HT1080 (cell line): ENCODE results near the gene IGSF21. TPM values are rescaled to one million over a fixed set of nuclear protein-coding genes. Genes with fewer than 3 reads are reported as not detected.
"Not testable (repeated sequence)": the region's sequence is repeated elsewhere in the genome, so short reads cannot be mapped to it uniquely, and the experiment has no call there.

Source experiments
- DNase-seq: peaks from one replicate; pipeline ENCODE4 v3.0.0-alpha.2; 2015; ENCODE audit warnings: low read depth
- total RNA-seq: library from RNA; depleted of rRNA; stranded (reverse); fragments of >200 nt; shearing (Covaris generic); gene quantifications from 2 replicates; pipeline ENCODE4 v1.2.3, GENCODE V29; 2014

The IGSF21 gene
- total RNA-seq, 1 experiment from 2014 or later = not detected

GRCh38 chr1:18144916-18145647, 37.5 kb downstream of the IGSF21 start:
- no peak for DNase-seq

GRCh38 chr1:18145851-18146618, 38.4 kb downstream of the IGSF21 start:
- DNase-seq = no peak

- DNase-seq = no peak
Observed at GRCh38 chr1:18146886-18147285, 39.3 kb downstream of the IGSF21 start.

- DNase-seq = no peak
Observed at GRCh38 chr1:18147672-18148071, 40.1 kb downstream of the IGSF21 start.

GRCh38 chr1:18148461-18148860, 40.9 kb downstream of the IGSF21 start:
- no peak for DNase-seq

DNA sequence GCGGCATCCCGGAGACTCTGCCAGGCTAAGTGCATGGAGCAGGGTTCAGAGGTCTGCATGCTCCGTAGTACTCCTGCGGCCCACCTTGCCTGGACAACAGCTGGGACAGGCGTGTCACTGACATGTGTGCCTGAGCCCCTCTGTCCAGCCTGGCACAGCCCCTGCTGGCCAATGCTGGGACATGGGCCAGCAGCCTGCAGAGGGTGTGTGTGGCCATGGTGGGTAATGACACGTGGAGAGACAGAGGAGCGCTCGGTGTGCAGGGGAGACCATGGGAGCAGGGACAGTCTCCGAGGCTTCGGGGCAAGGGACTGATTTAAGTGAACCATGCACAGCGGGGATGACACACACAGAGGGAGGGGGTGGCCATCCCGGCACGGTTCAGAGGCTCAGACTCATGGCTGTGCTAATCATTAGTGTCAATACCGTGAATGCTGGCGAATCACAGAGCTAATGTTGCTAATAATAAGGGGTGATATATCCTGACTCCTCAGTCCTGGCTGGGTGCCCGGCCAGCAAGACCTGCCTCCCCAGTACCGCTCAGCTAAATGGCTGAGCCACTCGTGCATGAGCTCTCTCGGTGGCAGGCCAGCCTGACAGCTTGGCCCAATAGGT, 41.5 kb downstream of the IGSF21 start:
- DNase-seq = no peak

- DNase-seq = peak; percentile 67
Observed at GRCh38 chr1:18151436-18152122, 44.0 kb downstream of the IGSF21 start.

DNA sequence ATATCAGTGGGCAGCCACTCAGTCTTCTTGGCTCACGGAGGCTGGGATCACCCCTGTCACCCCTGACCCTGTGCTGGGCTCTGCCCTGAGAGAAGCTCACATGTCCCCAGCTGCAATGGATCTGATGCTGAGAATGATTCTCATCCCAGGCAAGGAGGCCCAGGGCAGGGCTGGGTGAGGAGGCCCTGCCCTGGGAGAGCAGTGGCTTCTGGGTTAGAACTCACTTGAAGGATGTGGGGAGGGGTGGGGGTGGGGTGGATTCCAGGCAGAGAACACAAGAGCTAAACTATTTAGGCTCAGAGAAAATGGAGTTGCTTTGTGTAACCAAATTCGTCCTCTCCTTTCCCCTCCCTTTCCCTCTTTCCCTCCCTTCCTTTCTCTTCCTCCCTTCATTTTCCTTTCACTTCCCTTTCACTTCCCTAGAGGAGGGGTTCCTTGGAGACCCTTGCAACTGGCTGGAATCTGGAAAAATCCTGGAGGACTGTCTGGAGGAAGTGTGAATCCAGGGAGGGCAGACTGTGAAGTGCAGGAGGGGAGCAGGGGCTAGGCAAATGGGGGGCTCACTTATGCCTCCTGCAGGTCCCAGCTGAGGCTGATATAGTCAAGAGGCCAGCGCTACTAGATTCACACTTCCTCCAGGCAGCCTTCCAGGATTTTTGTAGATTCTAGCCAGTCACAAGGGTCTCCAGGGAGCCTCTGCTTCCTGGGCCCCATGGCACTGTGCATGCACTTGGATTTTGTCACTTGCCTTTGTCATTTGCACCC, 47.0 kb downstream of the IGSF21 start:
- DNase-seq = no peak

GRCh38 chr1:18155881-18156385, 48.3 kb downstream of the IGSF21 start:
- no peak for DNase-seq

- DNase-seq = no peak
Observed at GRCh38 chr1:18157352-18157751, 49.8 kb downstream of the IGSF21 start.

DNA sequence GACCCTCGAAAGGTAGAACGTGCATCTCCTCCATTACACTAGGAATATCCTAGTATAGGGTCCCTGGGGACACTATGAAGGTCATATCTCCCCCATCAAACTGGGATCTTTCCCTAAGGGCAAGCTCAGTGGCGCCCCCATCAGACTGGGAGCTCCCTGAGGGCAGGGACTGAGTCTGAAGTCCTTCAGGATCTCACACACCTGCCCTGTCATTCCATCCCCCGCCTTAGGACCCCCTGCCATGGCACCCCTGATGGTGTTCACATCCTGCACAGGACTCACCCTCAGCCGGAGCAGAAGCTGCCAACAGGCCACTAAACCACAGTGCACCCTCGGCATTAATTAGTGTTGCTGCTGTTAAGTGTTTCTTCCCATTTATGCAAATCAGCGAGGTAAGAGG, 50.4 kb downstream of the IGSF21 start:
- DNase-seq = no peak

DNA sequence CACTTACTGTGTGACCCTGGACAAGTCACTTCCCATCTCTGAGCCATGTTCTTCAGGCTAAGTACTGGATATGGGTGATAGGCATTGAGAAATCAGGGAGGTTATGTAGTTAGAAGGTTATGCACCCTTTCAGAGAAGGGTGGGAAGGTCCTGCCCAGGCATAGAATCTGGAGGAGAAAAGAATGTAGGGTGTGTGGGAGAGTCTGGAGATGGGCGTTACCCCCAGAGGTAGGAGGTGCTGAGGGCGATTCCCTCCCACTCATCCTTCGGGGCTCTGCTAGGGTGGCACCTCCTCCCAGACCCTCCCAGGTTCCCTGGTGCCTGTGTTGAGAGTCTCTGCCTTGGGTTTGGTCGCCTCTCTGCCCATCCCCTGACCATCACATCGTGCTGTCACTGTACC, 51.1 kb downstream of the IGSF21 start:
- no peak for DNase-seq

DNA sequence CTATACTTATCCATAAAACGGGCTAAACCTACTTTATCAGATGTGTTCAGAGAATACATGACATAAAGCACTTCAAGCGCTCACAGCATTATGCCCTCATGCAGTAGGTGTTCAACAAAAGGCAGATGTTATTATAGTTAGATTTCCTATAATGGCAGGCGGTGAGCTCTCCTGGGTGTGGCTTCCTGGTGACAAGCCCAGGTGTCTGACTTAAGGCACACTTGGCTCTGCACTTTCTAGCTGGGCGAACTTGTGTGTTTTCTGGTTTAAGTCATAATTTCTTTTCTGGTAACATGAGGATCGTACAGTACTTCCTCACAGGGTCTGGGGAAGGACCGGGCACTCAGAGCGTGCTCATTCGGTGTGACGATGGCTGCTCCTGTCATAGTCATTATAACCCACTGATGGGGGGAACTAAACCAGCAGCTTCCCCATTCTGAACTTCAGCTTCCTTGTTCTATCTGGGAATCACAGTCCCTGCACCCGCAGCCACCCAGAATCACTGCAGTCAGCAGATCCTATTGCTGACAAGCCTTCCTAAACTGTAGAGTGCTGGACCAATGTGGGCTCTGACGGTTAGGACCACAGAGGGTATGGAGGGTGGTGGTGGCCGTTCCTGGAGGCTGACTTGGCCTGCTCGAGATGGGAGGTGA, 52.8 kb downstream of the IGSF21 start:
- no peak for DNase-seq

DNA sequence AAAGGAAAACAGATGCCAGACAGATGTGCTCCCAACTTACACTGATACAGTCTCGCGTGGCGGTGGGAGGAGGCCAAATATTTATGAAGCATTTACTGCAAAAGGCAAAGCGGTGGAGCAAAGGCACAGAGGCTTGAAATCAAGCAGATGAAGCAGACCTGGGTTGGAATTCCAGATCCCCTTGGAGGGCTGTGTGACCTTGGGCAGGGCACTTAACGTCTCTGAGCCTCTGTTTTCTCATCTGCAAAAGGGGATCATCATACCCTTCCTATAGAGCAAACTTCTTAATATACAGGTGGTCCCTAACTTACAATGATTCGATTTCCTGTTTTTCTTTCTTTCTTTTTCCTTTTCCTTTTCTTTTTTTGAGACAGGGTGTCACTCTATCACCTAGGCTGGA, 54.1 kb downstream of the IGSF21 start:
- no peak for DNase-seq

DNA sequence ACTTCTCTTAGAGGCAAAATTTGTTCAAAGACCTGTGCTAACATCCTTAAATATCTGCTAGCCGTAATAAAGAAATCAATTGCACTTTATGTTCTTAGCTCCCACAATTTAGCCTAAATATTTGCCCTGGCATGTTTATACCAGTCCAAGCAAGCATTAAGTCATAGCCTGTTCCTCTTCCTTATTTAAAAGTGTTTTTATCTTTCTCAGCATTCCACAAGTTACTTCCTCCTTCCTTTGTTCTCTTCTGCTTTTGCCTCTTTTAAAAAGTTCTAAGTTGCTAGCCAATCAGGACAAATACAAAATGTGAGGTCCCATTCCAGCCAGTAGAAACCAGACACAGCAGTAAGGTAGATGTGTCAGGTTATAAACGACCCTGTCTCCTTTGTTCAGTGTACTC, 58.0 kb downstream of the IGSF21 start:
- DNase-seq = not testable (repeated sequence)

DNA sequence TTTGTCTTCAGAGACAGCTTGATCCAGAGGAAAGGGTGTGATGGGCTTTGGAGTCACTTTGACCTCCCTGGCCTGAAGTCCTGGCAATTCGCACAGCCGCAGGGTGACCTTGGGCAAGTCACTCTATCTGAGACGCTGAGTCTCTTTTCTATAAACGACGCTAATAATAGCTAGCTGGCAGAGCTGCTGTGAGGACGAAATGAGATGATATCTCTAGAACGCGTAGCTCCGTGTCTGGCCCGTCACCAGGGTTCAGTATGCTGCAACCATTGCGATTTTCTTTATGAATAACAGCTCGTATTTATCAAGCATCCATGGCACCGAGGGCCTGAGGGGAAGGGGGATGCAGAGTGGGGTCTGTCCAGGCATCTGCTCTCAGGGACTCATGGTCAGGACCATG, 58.7 kb downstream of the IGSF21 start:
- no peak for DNase-seq

- DNase-seq = no peak
Observed at GRCh38 chr1:18166929-18167328, 59.3 kb downstream of the IGSF21 start.

DNA sequence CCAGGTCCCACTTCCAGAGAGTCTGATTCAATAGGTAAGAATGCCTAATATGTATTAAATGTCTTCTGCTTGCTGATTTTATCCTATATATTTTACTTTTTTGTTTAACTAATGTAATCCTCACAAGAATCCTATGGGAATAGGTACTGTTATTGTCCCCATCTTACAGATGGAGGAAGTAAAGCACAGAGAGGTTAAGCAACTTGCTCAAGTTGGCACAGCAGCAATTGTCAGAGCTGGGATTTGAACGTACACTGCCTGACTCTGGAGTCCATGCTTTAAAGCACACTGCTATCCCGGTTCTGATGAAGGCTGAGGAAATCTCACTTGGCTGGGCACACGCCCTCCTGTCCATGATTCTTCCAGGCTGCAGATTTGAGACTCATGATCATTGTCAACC, 62.8 kb downstream of the IGSF21 start:
- no peak for DNase-seq

GRCh38 chr1:18174037-18174436, 66.4 kb downstream of the IGSF21 start:
- DNase-seq = no peak

- DNase-seq = no peak
Observed at GRCh38 chr1:18175051-18175450, 67.5 kb downstream of the IGSF21 start.
